Mammary epithelial cell (primary cell): ENCODE results near the gene ZNF487.

ENCODE experiments used
- CTCF ChIP-seq, 2 donors: IDR thresholded peaks in 1 of 2; conservative IDR thresholded peaks in 1 of 2; 2 replicates each; pipeline ENCODE4 v1.5.1; 2011 to 2012; ENCODE audit warnings: inconsistent platforms in 2 of 2, low read length in 2 of 2, mild to moderate bottlenecking in 2 of 2, control low read depth in 1 of 2, low read depth in 1 of 2; ENCODE audit not compliant: insufficient read depth in 1 of 2; ENCODE audit errors: extremely low read depth in 1 of 2
- EZH2 ChIP-seq: IDR thresholded peaks from 2 replicates; pipeline ENCODE4 v1.6.1; 2012; ENCODE audit warnings: low read length, inconsistent platforms, borderline replicate concordance

DNA sequence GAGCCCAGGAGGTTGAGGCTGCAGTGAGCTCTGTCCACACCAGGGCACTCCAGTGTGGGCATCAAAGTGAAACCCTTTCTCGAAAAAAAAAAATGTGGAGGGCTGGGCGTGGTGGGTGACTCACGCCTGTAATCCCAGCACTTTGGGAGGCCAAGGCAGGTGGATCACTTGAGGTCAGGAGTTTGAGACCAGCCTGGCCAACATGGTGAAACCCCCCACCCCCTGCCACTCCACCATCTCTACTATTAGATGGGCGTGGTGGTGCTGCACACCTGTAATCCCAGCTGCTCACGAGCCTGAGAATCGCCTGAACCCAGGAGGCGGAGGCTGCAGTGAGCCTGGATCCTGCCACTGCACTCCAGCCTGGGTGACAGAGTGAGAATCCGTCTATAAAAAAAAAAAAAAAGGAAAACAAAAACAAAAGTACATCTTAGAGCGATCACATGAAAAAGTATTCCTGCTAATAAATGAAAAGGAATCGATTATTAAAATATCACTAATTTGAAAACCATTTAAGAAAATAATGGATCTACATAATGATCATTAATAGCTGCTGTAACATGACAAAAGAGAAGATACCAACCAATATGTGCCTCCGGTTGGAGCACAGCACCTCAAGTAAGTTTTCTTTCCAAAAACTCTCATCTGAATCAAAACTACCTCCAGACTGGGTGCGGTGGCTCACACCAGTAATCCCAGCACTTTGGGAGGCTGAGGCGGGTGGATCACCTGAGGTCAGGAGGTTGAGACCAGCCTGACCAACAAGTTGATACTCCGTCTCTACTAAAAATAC lies 32.8 kb upstream of the ZNF487 start:
- TF ChIP-seq EZH2 (no peak), CTCF (conservative IDR thresholded peaks at IDR 0.05 in 1 of 2, IDR thresholded peaks at IDR 0.05 in 1 of 2; ENCODE audit: extremely low read depth in 1 of 2, insufficient read depth in 1 of 2, low read depth in 1 of 2, low read length in 2 of 2) (no peak)
